ENCODE measurements around the gene PCDHGA9.
"Not testable (repeated sequence)": the region's sequence is repeated elsewhere in the genome, so short reads cannot be mapped to it uniquely, and the experiment has no call there.

PCDHGA9 gene

DNA sequence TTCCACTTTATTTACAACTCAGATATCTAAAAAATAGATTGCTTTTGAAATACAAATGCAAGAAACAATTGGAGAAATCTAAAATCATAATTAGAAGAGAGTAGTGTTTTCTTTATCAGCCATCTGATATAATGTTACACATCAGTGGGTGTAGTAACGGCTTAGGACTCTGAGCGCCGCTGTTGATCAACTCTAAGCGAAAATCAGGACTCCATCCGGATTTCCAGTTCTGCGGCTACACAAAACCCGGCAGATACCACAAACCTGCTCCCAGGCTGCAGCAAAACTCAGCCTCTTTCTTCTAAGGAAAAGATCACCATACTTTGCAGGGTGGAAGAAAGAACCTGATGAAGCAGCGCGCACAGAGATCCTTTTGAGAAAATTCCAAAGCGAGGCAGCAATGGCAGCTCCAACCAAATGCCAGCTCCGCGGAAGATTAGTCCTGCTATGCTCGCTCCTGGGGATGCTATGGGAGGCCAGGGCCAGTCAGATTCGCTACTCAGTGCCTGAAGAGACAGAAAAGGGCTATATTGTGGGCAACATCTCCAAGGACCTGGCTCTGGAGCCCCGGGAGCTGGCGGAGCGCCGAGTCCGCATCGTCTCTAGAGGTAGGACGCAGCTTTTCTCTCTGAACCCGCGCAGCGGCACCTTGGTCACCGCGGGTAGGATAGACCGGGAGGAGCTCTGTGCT, at the start of gene PCDHGA9:
Gene PCDHGA9 (plus strand): TSS at position 226 of the 691 bp plus-strand sequence. CDS start 175 bp downstream, at position 401.
- DNase-seq (ENCODE audit: low read depth, low spot score), result peak; percentile 18

DNA sequence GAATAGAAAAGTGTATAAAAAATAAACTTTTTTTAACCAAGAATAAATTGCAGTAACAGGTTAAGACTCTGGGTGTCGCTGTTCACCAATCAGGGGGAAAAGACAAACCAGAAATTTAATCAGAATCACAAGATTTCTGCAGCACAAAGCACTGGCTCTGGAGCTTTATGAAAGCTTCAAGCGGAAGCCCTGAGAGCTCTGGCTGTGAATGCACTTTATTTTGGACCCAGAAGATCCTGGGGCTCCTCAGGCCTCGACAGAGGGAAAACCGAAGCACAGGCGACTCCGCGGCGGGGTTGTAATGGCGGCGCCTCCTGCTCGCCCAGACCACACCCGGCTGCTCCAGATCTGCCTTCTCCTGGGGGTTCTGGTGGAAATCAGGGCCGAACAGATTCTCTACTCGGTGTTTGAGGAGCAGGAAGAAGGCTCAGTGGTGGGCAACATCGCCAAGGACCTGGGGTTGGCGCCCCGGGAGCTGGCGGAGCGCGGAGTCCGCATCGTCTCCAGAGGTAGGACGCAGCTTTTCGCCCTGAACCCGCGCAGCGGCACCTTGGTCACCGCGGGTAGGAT, 47.6 kb upstream of the PCDHGA9 start, which contains the start of gene PCDHGA4:
Gene PCDHGA4 (plus strand): TSS at position 122 of the 570 bp plus-strand sequence. CDS start 87 bp downstream, at position 209.
- DNase-seq (ENCODE audit: low read depth, low spot score), result peak; percentile 9

DNA sequence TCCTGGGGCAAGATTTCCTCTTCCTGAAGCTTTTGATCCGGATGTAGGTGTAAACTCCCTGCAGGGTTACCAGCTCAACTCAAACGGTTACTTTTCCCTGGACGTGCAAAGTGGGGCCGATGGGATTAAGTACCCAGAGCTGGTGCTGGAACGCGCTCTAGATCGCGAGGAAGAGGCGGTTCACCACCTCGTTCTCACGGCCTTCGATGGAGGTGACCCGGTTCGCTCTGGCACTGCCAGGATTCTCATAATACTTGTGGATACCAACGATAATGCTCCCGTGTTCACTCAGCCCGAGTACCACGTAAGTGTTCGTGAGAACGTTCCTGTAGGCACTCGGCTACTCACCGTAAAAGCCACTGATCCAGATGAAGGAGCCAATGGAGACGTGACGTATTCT, 46.9 kb upstream of the PCDHGA9 start:
- no peak for DNase-seq (ENCODE audit: low read depth, low spot score)

DNA sequence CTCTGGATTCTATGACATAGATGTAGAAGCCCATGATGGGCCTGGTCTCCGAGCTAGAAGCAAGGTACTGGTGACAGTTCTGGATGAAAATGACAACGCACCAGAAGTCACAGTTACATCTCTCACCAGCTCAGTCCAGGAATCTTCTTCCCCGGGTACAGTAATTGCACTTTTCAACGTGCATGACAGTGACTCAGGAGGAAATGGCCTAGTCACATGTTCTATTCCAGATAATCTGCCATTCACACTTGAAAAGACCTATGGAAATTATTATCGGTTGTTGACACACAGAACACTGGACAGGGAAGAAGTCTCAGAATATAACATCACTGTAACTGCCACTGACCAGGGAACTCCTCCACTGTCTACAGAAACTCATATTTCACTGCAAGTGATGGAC, 46.4 kb upstream of the PCDHGA9 start:
- DNase-seq (ENCODE audit: low read depth, low spot score), result no peak

DNA sequence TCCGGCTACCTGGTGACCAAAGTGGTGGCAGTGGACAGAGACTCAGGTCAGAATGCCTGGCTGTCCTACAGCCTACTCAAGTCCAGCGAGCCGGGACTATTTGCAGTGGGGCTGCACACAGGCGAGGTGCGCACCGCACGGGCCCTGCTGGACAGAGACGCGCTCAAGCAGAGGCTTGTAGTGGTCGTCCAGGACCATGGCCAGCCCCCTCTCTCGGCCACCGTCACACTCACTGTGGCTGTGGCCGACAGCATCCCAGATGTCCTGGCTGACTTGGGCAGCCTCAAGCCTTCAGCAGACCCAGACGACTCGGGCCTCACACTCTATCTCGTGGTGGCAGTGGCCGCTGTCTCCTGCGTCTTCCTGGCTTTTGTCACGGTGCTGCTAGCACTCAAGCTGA, 45.6 kb upstream of the PCDHGA9 start:
- DNase-seq (ENCODE audit: low read depth, low spot score), result no peak

DNA sequence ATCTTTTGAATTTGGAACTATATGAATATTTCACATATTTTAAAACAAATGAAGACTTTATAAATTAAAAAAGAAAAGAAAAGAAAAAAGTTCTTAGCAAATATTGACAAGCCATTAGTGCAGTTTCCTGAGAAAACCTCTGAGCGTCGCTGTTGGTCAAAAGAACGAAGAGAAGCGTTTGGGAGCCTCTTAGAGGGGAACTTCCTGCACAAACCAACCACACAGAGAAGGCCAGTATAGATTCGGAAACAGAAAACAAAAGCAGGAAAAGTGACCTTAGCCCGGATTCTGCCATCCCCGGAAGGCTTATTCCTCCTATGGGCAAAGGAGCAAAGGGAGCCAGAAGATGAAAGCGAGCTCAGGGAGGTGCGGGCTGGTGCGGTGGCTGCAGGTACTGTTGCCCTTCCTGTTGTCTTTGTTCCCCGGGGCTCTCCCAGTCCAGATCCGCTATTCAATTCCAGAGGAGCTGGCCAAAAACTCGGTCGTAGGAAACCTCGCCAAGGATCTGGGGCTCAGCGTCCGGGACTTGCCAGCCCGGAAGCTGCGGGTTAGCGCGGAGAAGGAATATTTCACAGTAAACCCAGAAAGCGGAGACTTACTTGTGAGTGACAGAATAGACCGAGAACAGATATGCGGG, 42.7 kb upstream of the PCDHGA9 start, which contains the start of gene PCDHGB2:
Gene PCDHGB2 (plus strand): TSS at position 205 of the 637 bp plus-strand sequence. CDS start 142 bp downstream, at position 347.
- DNase-seq (ENCODE audit: low read depth, low spot score), result peak; percentile 15

DNA sequence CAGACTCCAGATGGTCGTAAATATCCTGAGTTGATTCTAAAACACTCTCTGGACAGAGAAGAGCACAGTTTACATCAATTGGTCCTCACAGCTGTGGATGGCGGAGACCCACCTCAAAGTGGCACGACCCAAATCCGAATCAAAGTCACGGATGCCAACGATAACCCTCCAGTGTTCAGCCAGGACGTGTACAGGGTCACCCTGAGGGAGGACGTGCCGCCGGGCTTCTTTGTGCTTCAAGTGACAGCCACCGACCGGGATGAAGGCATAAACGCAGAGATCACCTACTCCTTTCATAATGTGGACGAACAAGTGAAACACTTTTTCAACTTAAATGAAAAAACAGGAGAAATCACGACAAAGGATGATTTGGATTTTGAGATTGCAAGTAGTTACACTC, 41.9 kb upstream of the PCDHGA9 start:
- DNase-seq (ENCODE audit: low read depth, low spot score), result no peak

DNA sequence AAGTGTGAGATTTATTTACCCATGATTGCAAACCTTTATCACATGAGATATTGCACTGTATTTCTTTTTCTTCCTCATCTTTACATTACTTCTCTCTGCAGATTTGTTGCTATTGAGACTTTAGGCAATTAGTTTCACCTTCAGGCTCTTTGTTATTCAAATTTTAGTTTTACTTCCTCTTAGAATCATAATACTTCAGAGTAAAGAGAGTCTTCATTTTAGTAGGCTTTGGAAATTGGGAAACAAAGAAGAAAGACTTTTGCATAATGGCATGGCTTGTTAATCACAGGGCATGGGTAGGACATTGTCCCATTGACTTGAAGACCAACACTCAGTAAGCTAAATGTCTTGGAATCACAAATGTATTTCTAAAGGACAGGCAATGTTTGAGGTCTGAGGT, 39.9 kb upstream of the PCDHGA9 start:
- DNase-seq (ENCODE audit: low read depth, low spot score), result no peak

DNA sequence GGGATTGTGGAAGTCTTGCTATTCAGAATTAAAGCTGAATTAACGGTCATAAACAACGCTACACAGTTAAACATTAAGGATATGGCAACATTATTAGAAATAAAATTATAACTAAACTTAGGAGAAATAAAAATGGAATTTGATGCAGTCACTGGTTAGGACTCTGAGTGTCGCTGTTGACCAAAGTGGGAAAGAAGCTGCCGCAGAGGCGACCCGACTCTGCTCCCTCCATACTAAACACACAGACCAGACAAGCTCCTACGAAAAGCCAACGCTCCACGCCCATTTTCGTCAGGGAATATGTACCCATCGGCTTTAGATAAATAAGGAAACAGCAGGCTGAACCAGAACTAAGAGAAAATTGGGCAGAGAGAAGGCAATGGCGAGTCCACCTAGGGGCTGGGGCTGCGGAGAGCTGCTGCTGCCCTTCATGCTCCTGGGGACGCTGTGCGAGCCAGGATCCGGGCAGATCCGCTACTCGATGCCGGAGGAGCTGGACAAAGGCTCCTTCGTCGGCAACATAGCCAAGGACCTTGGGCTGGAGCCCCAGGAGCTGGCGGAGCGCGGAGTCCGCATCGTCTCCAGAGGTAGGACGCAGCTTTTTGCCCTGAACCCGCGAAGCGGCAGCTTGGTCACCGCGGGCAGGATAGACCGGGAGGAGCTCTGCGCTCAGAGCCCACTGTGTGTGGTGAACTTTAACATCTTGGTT, 38.5 kb upstream of the PCDHGA9 start, which contains the start of gene PCDHGA5:
Gene PCDHGA5 (plus strand): TSS at position 211 of the 709 bp plus-strand sequence. CDS start 169 bp downstream, at position 380.
- DNase-seq (ENCODE audit: low read depth, low spot score), result peak; percentile 20

DNA sequence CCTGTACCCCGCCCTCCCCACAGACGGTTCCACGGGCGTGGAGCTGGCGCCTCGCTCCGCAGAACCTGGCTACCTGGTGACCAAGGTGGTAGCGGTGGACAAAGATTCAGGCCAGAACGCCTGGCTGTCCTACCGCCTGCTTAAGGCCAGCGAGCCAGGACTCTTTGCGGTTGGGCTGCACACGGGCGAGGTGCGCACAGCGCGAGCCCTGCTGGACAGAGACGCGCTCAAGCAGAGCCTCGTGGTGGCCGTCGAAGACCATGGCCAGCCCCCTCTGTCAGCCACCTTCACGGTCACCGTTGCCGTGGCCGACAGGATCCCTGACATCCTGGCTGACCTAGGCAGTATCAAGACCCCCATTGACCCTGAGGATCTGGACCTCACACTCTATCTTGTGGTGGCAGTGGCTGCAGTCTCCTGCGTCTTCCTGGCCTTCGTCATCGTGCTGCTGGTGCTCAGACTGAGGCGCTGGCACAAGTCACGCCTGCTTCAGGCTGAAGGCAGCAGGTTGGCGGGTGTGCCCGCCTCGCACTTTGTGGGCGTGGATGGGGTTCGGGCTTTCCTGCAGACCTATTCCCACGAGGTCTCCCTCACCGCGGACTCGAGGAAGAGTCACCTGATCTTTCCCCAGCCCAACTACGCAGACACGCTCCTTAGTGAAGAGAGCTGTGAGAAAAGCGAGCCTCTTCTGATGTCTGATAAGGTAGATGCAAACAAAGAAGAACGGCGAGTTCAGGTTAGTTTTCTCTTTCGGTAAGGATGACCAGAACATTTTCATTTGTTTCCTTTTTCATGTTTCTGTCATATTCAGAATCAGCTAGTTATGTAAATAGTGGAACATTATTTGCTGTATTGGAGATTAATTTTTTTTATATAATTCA, 36.3 kb upstream of the PCDHGA9 start:
- no peak for DNase-seq (ENCODE audit: low read depth, low spot score)

DNA sequence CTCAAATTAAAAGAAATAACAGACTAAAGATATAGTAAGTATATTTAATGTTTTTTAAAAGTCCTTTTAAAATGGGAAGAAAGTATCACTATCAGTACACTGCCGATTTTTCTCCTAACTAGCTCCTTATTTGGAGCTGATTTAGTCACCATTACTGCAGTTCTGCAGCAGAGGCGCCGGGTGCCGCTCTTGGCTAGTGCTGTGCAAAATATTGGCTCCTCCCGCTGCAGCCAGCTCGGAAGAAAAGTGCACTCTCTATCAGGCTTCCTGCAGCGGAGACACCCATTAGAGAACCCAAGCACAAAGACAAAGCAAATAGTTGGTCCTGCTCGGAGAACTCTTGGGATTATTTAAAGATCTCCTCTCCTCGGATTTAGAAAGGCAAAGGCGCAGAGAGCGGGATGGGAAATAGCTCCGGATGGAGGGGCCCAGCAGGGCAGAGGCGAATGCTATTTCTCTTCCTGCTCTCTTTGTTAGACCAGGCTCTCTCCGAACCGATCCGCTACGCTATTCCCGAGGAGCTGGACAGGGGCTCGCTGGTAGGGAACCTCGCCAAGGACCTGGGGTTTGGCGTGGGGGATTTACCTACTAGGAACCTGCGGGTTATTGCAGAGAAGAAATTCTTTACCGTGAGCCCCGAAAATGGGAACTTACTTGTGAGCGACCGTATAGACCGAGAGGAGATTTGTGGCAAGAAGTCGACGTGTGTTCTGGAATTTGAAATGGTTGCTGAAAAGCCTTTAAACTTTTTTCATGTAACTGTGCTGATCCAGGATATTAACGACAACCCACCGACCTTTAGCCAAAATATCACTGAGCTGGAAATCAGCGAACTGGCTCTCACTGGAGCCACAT, 32.4 kb upstream of the PCDHGA9 start, which contains the start of gene PCDHGB3:
Gene PCDHGB3 (plus strand): TSS at position 249 of the 855 bp plus-strand sequence. CDS start 153 bp downstream, at position 402.
- peak; percentile 60 for DNase-seq (ENCODE audit: low read depth, low spot score)

DNA sequence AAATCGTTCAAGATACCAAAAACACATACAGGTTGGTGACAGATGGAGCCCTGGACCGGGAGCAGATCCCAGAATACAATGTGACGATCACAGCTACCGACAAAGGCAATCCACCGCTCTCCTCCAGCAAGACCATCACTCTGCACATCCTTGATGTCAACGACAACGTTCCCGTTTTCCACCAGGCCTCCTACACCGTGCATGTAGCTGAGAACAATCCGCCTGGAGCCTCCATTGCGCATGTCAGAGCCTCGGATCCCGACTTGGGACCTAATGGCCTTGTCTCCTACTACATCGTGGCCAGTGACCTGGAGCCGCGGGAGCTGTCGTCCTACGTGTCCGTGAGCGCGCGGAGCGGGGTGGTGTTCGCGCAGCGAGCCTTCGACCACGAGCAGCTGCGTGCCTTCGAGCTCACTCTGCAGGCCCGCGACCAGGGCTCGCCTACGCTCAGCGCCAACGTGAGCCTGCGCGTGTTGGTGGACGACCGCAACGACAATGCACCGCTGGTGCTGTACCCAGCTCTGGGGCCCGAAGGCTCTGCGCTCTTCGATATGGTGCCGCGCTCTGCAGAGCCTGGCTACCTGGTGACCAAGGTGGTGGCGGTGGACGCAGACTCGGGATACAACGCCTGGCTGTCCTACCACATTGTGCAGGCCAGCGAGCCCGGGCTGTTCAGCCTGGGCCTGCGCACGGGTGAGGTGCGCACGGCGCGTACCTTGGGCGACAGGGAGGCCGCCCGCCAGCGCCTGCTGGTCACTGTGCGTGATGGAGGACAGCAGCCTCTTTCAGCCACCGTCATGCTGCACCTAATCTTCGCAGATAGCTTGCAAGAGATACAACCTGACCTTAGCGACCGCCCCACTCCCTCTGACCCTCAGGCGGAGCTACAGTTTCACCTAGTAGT, 30.8 kb upstream of the PCDHGA9 start:
- DNase-seq (ENCODE audit: low read depth, low spot score), result no peak

DNA sequence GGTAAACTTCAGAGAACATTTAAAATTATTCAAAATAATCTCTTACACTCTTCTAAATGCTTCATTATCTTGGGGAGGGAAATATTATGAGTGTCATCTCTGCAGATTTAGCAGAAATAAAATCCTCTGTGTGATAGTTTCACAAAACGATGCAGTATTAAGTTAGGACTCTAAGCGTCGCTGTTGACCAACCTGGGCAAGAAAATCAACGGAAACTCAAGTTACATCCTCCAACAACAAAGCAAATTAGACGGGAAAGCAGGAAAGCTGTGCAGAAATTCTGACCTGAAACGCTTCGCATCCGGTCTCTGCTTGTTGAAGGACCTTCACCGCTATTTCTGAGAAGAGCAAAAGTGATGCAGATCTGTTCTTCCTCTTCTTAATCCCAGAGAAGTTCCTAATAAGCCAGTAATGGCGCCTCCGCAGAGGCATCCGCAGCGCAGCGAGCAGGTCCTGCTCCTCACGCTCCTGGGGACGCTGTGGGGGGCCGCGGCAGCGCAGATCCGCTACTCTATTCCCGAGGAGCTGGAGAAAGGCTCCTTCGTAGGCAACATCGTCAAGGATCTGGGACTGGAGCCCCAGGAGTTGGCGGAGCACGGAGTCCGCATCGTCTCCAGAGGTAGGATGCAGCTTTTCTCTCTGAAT, 28.8 kb upstream of the PCDHGA9 start, which contains the start of gene PCDHGA6:
Gene PCDHGA6 (plus strand): TSS at position 219 of the 645 bp plus-strand sequence. CDS start 193 bp downstream, at position 412.
- peak; percentile 36 for DNase-seq (ENCODE audit: low read depth, low spot score)

DNA sequence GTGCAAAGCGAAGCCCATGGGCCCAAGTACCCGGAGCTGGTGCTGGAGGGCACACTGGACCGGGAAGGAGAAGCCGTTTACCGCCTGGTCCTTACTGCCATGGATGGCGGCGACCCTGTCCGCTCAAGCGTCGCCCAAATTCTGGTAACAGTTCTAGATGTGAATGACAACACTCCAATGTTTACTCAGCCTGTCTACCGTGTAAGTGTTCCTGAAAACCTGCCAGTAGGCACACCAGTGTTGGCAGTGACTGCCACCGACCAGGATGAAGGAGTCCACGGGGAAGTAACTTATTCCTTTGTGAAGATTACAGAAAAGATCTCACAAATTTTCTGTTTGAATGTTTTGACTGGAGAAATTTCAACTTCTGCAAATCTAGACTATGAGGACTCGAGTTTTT, 28.0 kb upstream of the PCDHGA9 start:
- DNase-seq (ENCODE audit: low read depth, low spot score), result no peak

DNA sequence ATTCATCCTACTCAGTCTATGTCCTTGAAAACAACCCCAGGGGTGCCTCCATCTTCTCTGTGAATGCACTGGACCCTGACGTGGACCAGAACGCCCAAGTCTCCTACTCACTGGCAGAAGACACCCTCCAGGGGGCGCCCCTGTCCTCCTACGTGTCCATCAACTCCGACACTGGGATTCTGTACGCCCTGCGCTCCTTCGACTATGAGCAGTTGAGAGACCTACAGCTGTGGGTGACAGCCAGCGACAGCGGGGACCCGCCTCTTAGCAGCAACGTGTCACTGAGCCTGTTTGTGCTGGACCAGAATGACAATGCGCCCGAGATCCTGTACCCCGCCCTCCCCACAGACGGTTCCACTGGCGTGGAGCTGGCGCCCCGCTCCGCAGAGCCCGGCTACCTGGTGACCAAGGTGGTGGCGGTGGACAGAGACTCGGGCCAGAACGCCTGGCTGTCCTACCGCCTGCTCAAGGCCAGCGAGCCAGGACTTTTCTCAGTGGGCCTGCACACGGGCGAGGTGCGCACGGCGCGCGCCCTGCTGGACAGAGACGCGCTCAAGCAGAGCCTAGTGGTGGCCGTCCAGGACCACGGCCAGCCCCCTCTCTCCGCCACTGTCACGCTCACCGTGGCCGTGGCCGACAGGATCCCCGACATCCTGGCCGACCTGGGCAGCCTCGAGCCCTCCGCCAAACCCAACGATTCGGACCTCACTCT, 27.0 kb upstream of the PCDHGA9 start:
- DNase-seq (ENCODE audit: low read depth, low spot score), result not testable (repeated sequence)

DNA sequence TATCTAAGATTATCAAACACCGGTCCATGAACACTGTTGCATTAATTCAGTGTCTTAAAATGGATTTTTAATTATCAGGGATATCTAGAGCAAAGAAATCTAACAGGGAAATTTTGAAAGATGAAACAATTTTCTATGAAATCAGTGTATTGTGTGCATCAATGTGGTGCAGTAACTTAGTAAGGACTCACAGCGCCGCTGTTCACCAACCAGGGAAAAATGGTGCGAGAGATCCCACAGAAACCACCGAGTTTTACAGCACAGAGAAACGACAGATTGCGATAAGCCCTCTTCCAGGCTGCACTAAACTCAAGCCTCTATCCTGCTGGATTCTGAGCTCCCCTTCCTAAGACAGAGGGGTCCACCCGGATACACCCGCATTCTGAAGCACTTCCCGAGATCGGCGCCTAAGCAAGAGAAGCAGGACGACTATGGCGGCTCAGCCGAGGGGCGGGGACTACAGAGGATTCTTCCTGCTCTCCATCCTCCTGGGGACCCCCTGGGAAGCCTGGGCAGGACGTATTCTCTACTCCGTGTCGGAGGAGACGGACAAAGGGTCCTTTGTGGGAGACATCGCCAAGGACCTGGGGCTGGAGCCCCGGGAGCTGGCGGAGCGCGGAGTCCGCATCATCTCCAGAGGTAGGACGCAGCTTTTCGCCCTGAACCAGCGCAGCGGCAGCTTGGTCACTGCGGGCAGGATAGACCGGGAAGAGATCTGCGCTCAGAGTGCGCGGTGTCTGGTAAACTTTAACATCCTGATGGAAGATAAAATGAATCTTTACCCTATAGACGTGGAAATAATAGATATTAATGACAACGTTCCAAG, 19.9 kb upstream of the PCDHGA9 start, which contains the start of gene PCDHGA7:
Gene PCDHGA7 (plus strand): TSS at position 274 of the 826 bp plus-strand sequence. CDS start 158 bp downstream, at position 432.
- peak; percentile 51 for DNase-seq (ENCODE audit: low read depth, low spot score)

Data from astrocyte of the hippocampus (primary cell).